GM12892 (cell line): ENCODE measurements around the gene UBN1.

Experiments
- POLR2A ChIP-seq: IDR thresholded peaks from 2 replicates; pipeline ENCODE4 v1.6.1; 2011; ENCODE audit warnings: low read depth, low read length, control low read depth
- POLR2AphosphoS5 ChIP-seq: IDR thresholded peaks from 2 replicates; pipeline ENCODE4 v1.6.1; 2011; ENCODE audit warnings: low read depth, low read length, control low read depth
- TAF1 ChIP-seq: IDR thresholded peaks from 2 replicates; pipeline ENCODE4 v1.6.1; 2011; ENCODE audit warnings: low read depth, mild to moderate bottlenecking, control low read depth, low read length, borderline replicate concordance

GRCh38 chr16:4898811-4899473 is 51.7 kb downstream of the UBN1 start:
- TF ChIP-seq POLR2A, result no peak
- no peak for TF ChIP-seq POLR2AphosphoS5
- no peak for TF ChIP-seq TAF1
